Measurements from ENCODE around the gene MIER3. TPM values are rescaled to one million over a fixed set of nuclear protein-coding genes. Genes with fewer than 3 reads are reported as not detected.

MIER3 gene
- total RNA-seq, 2 donors from 2014 or later: 11.2 to 20.4 TPM

Other genes with a start within 250 kb of the MIER3 start
- gene MAP3K1, start 136.6 kb downstream of the MIER3 start, total RNA-seq: 1 to 10 TPM; 5.9 to 8.9 TPM
- gene SETD9, start 42.5 kb downstream of the MIER3 start, total RNA-seq: 10 to 100 TPM; 11.8 to 21.5 TPM
- 10 to 100 TPM; 41.9 to 48.1 TPM for gene GPBP1, start 221.9 kb upstream of the MIER3 start, total RNA-seq